Natural killer cell (primary cell): ENCODE measurements around the gene FAXC. TPM values are rescaled to one million over a fixed set of nuclear protein-coding genes. Genes with fewer than 3 reads are reported as not detected.
"Not testable (repeated sequence)": the region's sequence is repeated elsewhere in the genome, so short reads cannot be mapped to it uniquely, and the experiment has no call there.

Source experiments
- ATAC-seq, 3 donors: fragments of 150-1000 bp in 2 of 3; fragments of 200-7000 bp in 1 of 3; cut with Tn5 transposase; 1 replicate in 1 of 3; 2 replicates in 2 of 3; pipeline ENCODE4 v1.10.0; 2021; ENCODE audit warnings: mild to moderate bottlenecking in 2 of 3, moderate library complexity in 2 of 3
- DNase-seq, 2 donors: peaks; one replicate each; pipeline versions ENCODE4 v3.0.0 to v3.0.0-alpha.2; 2013 to 2021; ENCODE audit warnings: mixed read lengths in 1 of 2
- H3K27ac ChIP-seq: one replicate; pipeline ENCODE4 v1.5.1; 2013; ENCODE audit warnings: mild to moderate bottlenecking, low read length
- H3K27me3 ChIP-seq: one replicate; pipeline ENCODE4 v1.6.1; 2013; ENCODE audit warnings: low read length; ENCODE audit not compliant: control insufficient read depth, insufficient read depth
- H3K36me3 ChIP-seq: one replicate; pipeline ENCODE4 v1.6.1; 2013; ENCODE audit warnings: low read length; ENCODE audit not compliant: control insufficient read depth, insufficient read depth
- H3K4me1 ChIP-seq: one replicate; pipeline ENCODE4 v1.6.1; 2013; ENCODE audit warnings: low read length; ENCODE audit not compliant: control insufficient read depth, insufficient read depth
- H3K4me3 ChIP-seq: one replicate; pipeline ENCODE4 v1.5.1; 2013; ENCODE audit warnings: low read length
- H3K9me3 ChIP-seq: one replicate; pipeline ENCODE4 v1.6.1; 2013; ENCODE audit warnings: low read length; ENCODE audit not compliant: control insufficient read depth, insufficient read depth
- H3K27ac Mint-ChIP-seq, 2 donors: one replicate each; pipeline ENCODE4 v1.8.0; 2022; ENCODE audit warnings: mild to moderate bottlenecking in 2 of 2, mixed read lengths in 2 of 2, moderate library complexity in 1 of 2
- H3K27me3 Mint-ChIP-seq, 2 donors: one replicate each; pipeline ENCODE4 v1.8.0; 2022; ENCODE audit warnings: low read depth in 2 of 2, mixed read lengths in 2 of 2
- H3K36me3 Mint-ChIP-seq: one replicate; pipeline ENCODE4 v1.8.0; 2022; ENCODE audit warnings: mixed read lengths
- H3K4me1 Mint-ChIP-seq, 2 donors: one replicate each; pipeline ENCODE4 v1.8.0; 2022; ENCODE audit warnings: mixed read lengths in 2 of 2
- H3K4me3 Mint-ChIP-seq: one replicate; pipeline ENCODE4 v1.8.0; 2022; ENCODE audit warnings: mild to moderate bottlenecking, moderate library complexity, mixed read lengths
- H3K9me3 Mint-ChIP-seq, 2 donors: one replicate each; pipeline ENCODE4 v1.8.0; 2022; ENCODE audit warnings: mixed read lengths in 2 of 2
- WGBS: methylation state at CpG from one replicate; pipeline ENCODE4 v1.1.7; 2013; ENCODE audit warnings: missing lambda C conversion rate; ENCODE audit not compliant: insufficient coverage; 5-methylcytosine and 5-hydroxymethylcytosine counted together
- intact Hi-C: fragments of 100-400 bp; cut with micrococcal nuclease; formaldehyde crosslinking; loops from one replicate; pipeline ENCODE4 v1.14.2; 2022
- total RNA-seq, 4 donors: library from RNA; stranded (reverse); fragments of 120-200 nt in 1 of 4; gene quantifications; one replicate each; pipeline versions ENCODE4 v1.2.3 to v1.2.4, GENCODE V29; 2013 to 2022
- TF ChIP-seq, protein P1 (sequence below): fragments of 200-600 bp; IDR thresholded peaks from one replicate; pipeline ENCODE4 v1.8.0; 2022; ENCODE audit warnings: antibody characterized with exemption

The FAXC gene
- total RNA-seq, 3 donors from 2014 or later (not counting 1 experiment from before 2014, with no cell fraction given): not detected

DNA sequence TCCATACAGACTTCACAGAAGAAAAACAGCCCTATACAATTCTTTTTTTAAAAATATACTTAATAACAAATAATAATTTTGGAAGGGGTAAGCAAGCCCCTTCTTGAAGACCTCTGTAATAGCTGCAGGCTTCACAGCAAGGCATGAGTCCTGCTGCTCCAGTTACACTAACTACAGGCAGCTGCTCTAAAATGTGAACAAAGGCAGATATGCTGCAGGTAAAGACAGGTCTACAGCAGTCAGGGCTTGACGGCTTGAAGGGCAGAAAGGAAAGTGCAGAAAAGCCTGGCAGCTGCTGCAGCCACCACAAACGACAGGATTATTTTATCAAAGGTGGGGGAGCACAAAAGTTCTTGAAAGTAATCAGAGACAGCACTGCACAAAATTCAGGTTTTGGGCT lies 11.3 kb downstream of the FAXC start:
- 69% methylated on average over 2 of the region's 2 CpGs for WGBS
- Histone ChIP-seq H3K36me3 (no peaks in the 10 kb centered on the region), H3K4me3 (no peak overlapping the region), H3K9me3 (no peaks in the 10 kb centered on the region), H3K27ac (no peak overlapping the region), H3K27me3 (peaks cover 3% of the 10 kb centered on the region), H3K4me1 (no peaks in the 10 kb centered on the region)
- TF ChIP-seq, protein P1, sequence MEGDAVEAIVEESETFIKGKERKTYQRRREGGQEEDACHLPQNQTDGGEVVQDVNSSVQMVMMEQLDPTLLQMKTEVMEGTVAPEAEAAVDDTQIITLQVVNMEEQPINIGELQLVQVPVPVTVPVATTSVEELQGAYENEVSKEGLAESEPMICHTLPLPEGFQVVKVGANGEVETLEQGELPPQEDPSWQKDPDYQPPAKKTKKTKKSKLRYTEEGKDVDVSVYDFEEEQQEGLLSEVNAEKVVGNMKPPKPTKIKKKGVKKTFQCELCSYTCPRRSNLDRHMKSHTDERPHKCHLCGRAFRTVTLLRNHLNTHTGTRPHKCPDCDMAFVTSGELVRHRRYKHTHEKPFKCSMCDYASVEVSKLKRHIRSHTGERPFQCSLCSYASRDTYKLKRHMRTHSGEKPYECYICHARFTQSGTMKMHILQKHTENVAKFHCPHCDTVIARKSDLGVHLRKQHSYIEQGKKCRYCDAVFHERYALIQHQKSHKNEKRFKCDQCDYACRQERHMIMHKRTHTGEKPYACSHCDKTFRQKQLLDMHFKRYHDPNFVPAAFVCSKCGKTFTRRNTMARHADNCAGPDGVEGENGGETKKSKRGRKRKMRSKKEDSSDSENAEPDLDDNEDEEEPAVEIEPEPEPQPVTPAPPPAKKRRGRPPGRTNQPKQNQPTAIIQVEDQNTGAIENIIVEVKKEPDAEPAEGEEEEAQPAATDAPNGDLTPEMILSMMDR: no peak
- Mint-ChIP-seq H3K27ac (no peak overlapping the region), H3K27me3 (peaks cover 10 to 29% of the 10 kb centered on the region in 2 donors), H3K9me3 (no peaks in the 10 kb centered on the region), H3K4me3 (no peak overlapping the region), H3K4me1 (no peaks in the 10 kb centered on the region), H3K36me3 (no peaks in the 10 kb centered on the region)
- no peak for ATAC-seq
- no peak for DNase-seq
- intact Hi-C loops: no loop called here

GRCh38 chr6:99335298-99335697 lies 14.2 kb downstream of the FAXC start:
- not testable (repeated sequence) for H3K9me3 Mint-ChIP-seq

DNA sequence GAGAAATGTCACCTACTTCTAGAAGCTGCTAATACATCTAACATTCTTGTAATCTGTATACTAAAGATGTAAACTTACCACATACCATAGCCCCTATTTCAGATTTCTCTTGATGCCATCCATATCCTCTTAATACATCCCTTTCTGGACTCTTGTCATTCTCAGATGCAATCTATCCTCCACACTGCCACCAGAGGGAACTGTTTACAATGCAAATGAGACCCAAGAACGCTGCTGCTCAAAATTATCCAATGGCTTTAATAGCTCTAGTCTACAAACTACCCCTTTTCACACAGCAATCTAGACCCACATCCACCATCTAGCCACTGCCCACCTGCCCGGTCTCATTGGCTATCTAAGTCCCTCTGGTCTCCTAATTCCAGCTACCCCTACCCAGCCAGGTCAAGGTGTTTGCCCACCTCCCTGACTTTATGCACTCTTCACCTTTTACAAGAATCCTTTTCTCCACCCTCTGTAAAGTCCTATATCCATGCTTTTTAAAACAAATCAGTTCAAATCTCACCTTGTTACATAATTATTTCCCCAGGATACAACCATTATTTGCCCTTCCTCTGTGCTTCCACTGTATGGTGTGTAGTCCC lies 14.8 kb downstream of the FAXC start:
- no peaks in the 10 kb centered on the region for H3K9me3 Mint-ChIP-seq
- ATAC-seq: peak in 1 of 3 donors; percentile 41
- peak in 1 of 2 donors; percentile 39 for DNase-seq
- TF ChIP-seq, protein P1: no peak
- H3K27me3 Mint-ChIP-seq: peaks cover 10 to 30% of the 10 kb centered on the region in 2 donors
- Histone ChIP-seq H3K9me3 (no peaks in the 10 kb centered on the region), H3K4me3 (no peak overlapping the region), H3K27me3 (peaks cover 3% of the 10 kb centered on the region), H3K4me1 (no peaks in the 10 kb centered on the region), H3K27ac (no peak overlapping the region), H3K36me3 (no peaks in the 10 kb centered on the region)
- no peak overlapping the region for H3K27ac Mint-ChIP-seq
- intact Hi-C loops: no loop called here
- WGBS: 26% methylated on average over 2 of the region's 2 CpGs
- no peaks in the 10 kb centered on the region for H3K36me3 Mint-ChIP-seq
- no peak overlapping the region for H3K4me3 Mint-ChIP-seq
- H3K4me1 Mint-ChIP-seq: no peaks in the 10 kb centered on the region

More at GRCh38 chr6:99335298-99335697, 14.2 kb downstream of the FAXC start:
- WGBS: 81% methylated on average over 6 of the region's 6 CpGs
- DNase-seq, intact Hi-C loops, H3K4me1 ChIP-seq, H3K9me3 ChIP-seq, ATAC-seq, H3K27me3 ChIP-seq, H3K27ac Mint-ChIP-seq, H3K4me1 Mint-ChIP-seq, H3K36me3 ChIP-seq, H3K27ac ChIP-seq, H3K4me3 Mint-ChIP-seq, H3K36me3 Mint-ChIP-seq, H3K4me3 ChIP-seq: not testable (repeated sequence)
- peaks cover 10 to 30% of the 10 kb centered on the region in 2 donors for H3K27me3 Mint-ChIP-seq

DNA sequence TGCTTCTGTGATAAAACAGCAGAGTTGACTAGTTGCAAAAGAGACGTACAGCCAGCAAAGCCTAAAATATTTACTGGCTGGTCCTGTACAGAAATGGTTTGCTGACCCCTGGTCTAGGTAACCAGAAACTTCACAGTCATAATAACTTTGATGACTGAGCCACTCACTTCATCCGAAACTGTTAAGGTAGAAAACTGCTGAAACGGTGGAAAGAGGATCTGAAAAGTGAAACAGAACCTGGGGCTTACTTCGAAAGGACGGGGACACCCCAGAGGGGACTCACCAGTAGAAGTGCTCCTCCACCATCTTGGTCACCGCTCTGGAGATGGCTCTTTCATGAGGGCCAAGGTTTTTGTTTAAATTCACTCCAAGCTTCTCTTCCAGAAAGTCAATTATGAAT lies 16.4 kb downstream of the FAXC start:
- intact Hi-C loops: no loop called here
- H3K9me3 Mint-ChIP-seq: no peaks in the 10 kb centered on the region
- no peak for ATAC-seq
- Histone ChIP-seq H3K36me3 (no peaks in the 10 kb centered on the region), H3K4me3 (no peak overlapping the region), H3K9me3 (no peaks in the 10 kb centered on the region), H3K4me1 (no peaks in the 10 kb centered on the region), H3K27me3 (peaks cover 3% of the 10 kb centered on the region), H3K27ac (no peak overlapping the region)
- no peak for DNase-seq
- H3K36me3 Mint-ChIP-seq: no peaks in the 10 kb centered on the region
- WGBS: 76% methylated on average over 6 of the region's 6 CpGs
- H3K27me3 Mint-ChIP-seq: peaks cover 3 to 20% of the 10 kb centered on the region in 2 donors
- no peak overlapping the region for H3K27ac Mint-ChIP-seq
- no peaks in the 10 kb centered on the region for H3K4me1 Mint-ChIP-seq
- H3K4me3 Mint-ChIP-seq: no peak overlapping the region
- TF ChIP-seq, protein P1: no peak
